CD14-positive monocyte (primary cell): ENCODE data around the gene GJB6. TPM values are rescaled to one million over a fixed set of nuclear protein-coding genes. Genes with fewer than 3 reads are reported as not detected.

Source experiments
- DNase-seq, 3 donors: peaks; one replicate each; pipeline ENCODE4 v3.0.0-alpha.2; 2011 to 2022
- H2AFZ ChIP-seq: 2 replicates; pipeline ENCODE4 v1.6.0; 2012; ENCODE audit warnings: mild to moderate bottlenecking, low read depth, low read length, inconsistent platforms; ENCODE audit not compliant: insufficient read depth, poor library complexity, severe bottlenecking
- H3K27ac ChIP-seq, 2 donors: 1 replicate in 1 of 2; 2 replicates in 1 of 2; pipeline ENCODE4 v1.5.1; 2012 to 2013; ENCODE audit warnings: low read length in 2 of 2, control low read depth in 1 of 2, inconsistent platforms in 1 of 2, low read depth in 1 of 2, mild to moderate bottlenecking in 1 of 2
- H3K27me3 ChIP-seq, 2 donors: one replicate each; pipeline versions ENCODE4 v1.6.0 to v1.6.1; 2011 to 2013; ENCODE audit warnings: low read length in 2 of 2; ENCODE audit not compliant: control insufficient read depth in 2 of 2, insufficient read depth in 2 of 2
- H3K36me3 ChIP-seq, 2 donors: replicated peaks in 1 of 2; 1 replicate in 1 of 2; 2 replicates in 1 of 2; pipeline versions ENCODE4 v1.5.1 to v1.6.1; 2012 to 2013; ENCODE audit warnings: low read length in 2 of 2, control low read depth in 1 of 2, inconsistent platforms in 1 of 2, mild to moderate bottlenecking in 1 of 2; ENCODE audit not compliant: insufficient read depth in 2 of 2, control insufficient read depth in 1 of 2
- H3K4me1 ChIP-seq, 2 donors: 1 replicate in 1 of 2; 2 replicates in 1 of 2; pipeline versions ENCODE4 v1.5.1 to v1.6.1; 2012 to 2013; ENCODE audit warnings: low read length in 2 of 2, control low read depth in 1 of 2, inconsistent platforms in 1 of 2, mild to moderate bottlenecking in 1 of 2, moderate library complexity in 1 of 2; ENCODE audit not compliant: insufficient read depth in 2 of 2, control insufficient read depth in 1 of 2
- H3K4me2 ChIP-seq: replicated peaks from 2 replicates; pipeline ENCODE3; 2012; ENCODE audit warnings: low read length, moderate library complexity, mild to moderate bottlenecking; ENCODE audit not compliant: poor library complexity, severe bottlenecking; ENCODE audit errors: extremely low read depth
- H3K4me3 ChIP-seq, 3 experiments: fragments of 200-600 bp in 1 of 3; sonication (generic) in 1 of 3; replicated peaks in 1 of 3; 1 replicate in 2 of 3; 2 replicates in 1 of 3; pipeline ENCODE4 v1.5.1; 2011 to 2013; ENCODE audit warnings: low read length in 3 of 3, mild to moderate bottlenecking in 3 of 3, control low read depth in 2 of 3, low read depth in 2 of 3, inconsistent platforms in 1 of 3, moderate library complexity in 1 of 3
- H3K79me2 ChIP-seq: 2 replicates; pipeline ENCODE4 v1.6.0; 2012; ENCODE audit warnings: mild to moderate bottlenecking, control low read depth, inconsistent platforms, low read length, moderate library complexity; ENCODE audit not compliant: insufficient read depth
- H3K9ac ChIP-seq: 2 replicates; pipeline ENCODE4 v1.6.0; 2017; ENCODE audit warnings: low read length, mild to moderate bottlenecking; ENCODE audit not compliant: insufficient read depth, poor library complexity, severe bottlenecking
- H3K9me3 ChIP-seq, 2 donors: replicated peaks in 1 of 2; 1 replicate in 1 of 2; 2 replicates in 1 of 2; pipeline versions ENCODE4 v1.5.1 to v1.6.1; 2012 to 2013; ENCODE audit warnings: low read length in 2 of 2, control low read depth in 1 of 2; ENCODE audit not compliant: control insufficient read depth in 1 of 2, insufficient read depth in 1 of 2
- H4K20me1 ChIP-seq: 2 replicates; pipeline ENCODE4 v1.6.0; 2012; ENCODE audit warnings: mild to moderate bottlenecking, low read length, control low read depth, moderate library complexity; ENCODE audit not compliant: insufficient read depth
- H3K27ac Mint-ChIP-seq, 7 donors: one replicate each; pipeline ENCODE4 v1.8.0; 2020; ENCODE audit warnings: mild to moderate bottlenecking in 7 of 7, mixed read lengths in 7 of 7, moderate library complexity in 6 of 7, inconsistent platforms in 2 of 7
- H3K27me3 Mint-ChIP-seq, 3 donors: one replicate each; pipeline ENCODE4 v1.8.0; 2021 to 2022; ENCODE audit warnings: low read depth in 3 of 3, mild to moderate bottlenecking in 3 of 3, mixed read lengths in 3 of 3, moderate library complexity in 3 of 3, inconsistent platforms in 1 of 3
- H3K36me3 Mint-ChIP-seq, 2 donors: one replicate each; pipeline ENCODE4 v1.8.0; 2020; ENCODE audit warnings: mixed read lengths in 2 of 2, inconsistent platforms in 1 of 2, mild to moderate bottlenecking in 1 of 2
- H3K4me1 Mint-ChIP-seq: one replicate; pipeline ENCODE4 v1.8.0; 2020; ENCODE audit warnings: mild to moderate bottlenecking, mixed read lengths
- H3K4me3 Mint-ChIP-seq, 2 donors: one replicate each; pipeline ENCODE4 v1.8.0; 2020; ENCODE audit warnings: mild to moderate bottlenecking in 2 of 2, mixed read lengths in 2 of 2, moderate library complexity in 1 of 2
- H3K9me3 Mint-ChIP-seq, 7 donors: one replicate each; pipeline ENCODE4 v1.8.0; 2020 to 2022; ENCODE audit warnings: mixed read lengths in 7 of 7, mild to moderate bottlenecking in 6 of 7, moderate library complexity in 6 of 7, inconsistent platforms in 2 of 7
- CTCF ChIP-seq: fragments of 200-600 bp; IDR thresholded peaks from one replicate; pipeline ENCODE4 v1.8.0; 2022; ENCODE audit warnings: antibody characterized with exemption, mild to moderate bottlenecking
- WGBS: methylation state at CpG from one replicate; pipeline ENCODE4 v1.1.5; 2013; ENCODE audit warnings: missing lambda C conversion rate; ENCODE audit not compliant: insufficient coverage; 5-methylcytosine and 5-hydroxymethylcytosine counted together
- intact Hi-C, 2 donors: fragments of 100-400 bp; cut with micrococcal nuclease; formaldehyde crosslinking; loops; one replicate each; pipeline versions ENCODE4 v1.15.0 to v1.15.1; 2023
- polyA plus RNA-seq, 3 donors: library from polyadenylated mRNA; depleted of rRNA in 1 of 3; unstranded in 2 of 3; stranded (reverse) in 1 of 3; fragments of 300-500 nt in 2 of 3; fragments of >200 nt in 1 of 3; fragmentation: Illumina TruSeq in 2 of 3; gene quantifications; 1 replicate in 2 of 3; 2 replicates in 1 of 3; pipeline ENCODE4 v1.2.3, GENCODE V29; 2012 to 2021

Gene GJB6
- polyA plus RNA-seq, 3 donors, result 0.32 TPM; not detected in 2

GRCh38 chr13:20249913-20250312, 17.8 kb upstream of the GJB6 start:
- no peak overlapping the region for H3K4me2 ChIP-seq
- WGBS, result no CpG with 5 or more reads among the region's 5 CpGs
- Mint-ChIP-seq H3K4me3 (no peak overlapping the region), H3K27ac (no peak overlapping the region), H3K9me3 (peaks cover 0 to 1% (median 0%) of the 10 kb centered on the region in 7 donors), H3K36me3 (no peaks in the 10 kb centered on the region), H3K4me1 (no peaks in the 10 kb centered on the region), H3K27me3 (peaks cover 5 to 10% (median 9%) of the 10 kb centered on the region in 3 donors)
- intact Hi-C loops, result no loop called here
- no peaks in the 10 kb centered on the region for H3K79me2 ChIP-seq
- no peaks in the 10 kb centered on the region for H3K36me3 ChIP-seq
- no peak for DNase-seq
- H3K4me3 ChIP-seq, result no peak overlapping the region
- peaks cover 0 to 4% of the 10 kb centered on the region in 2 donors for H3K27me3 ChIP-seq
- no peak overlapping the region for H2AFZ ChIP-seq
- no peaks in the 10 kb centered on the region for H3K9me3 ChIP-seq
- H3K27ac ChIP-seq, result no peak overlapping the region
- TF ChIP-seq CTCF, result no peak
- H3K4me1 ChIP-seq, result no peaks in the 10 kb centered on the region
- no peak overlapping the region for H3K9ac ChIP-seq
- no peaks in the 10 kb centered on the region for H4K20me1 ChIP-seq

DNA sequence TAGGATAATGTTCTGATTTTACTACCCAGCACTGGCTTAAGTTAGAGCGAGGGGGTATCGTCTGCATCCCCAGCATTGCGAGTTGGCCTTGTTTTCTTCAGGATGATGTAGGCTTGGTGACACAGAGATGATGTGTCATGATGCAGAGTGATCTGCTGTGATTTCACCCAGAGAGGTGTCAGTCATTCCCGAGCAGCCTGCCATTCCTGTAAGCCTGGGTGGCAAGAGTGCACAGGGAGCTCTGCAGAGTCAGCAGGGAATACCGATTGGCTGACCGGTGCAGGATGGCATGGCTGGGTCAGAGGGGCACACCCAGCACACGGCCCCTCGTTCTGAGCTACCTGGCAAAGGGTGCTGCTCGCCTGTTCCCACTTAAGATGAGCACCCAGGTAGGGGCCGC, 15.8 kb upstream of the GJB6 start:
- no peak for TF ChIP-seq CTCF
- 100% methylated on average over 9 of the region's 10 CpGs for WGBS
- Mint-ChIP-seq H3K36me3 (no peaks in the 10 kb centered on the region), H3K9me3 (peaks cover 0 to 10% (median 3%) of the 10 kb centered on the region in 7 donors), H3K4me3 (no peak overlapping the region), H3K4me1 (peaks cover 4% of the 10 kb centered on the region), H3K27me3 (peaks cover 5 to 10% (median 9%) of the 10 kb centered on the region in 3 donors), H3K27ac (no peak overlapping the region)
- H3K9ac ChIP-seq, result no peak overlapping the region
- no peak overlapping the region for H3K4me3 ChIP-seq
- H3K27ac ChIP-seq, result no peak overlapping the region
- no peaks in the 10 kb centered on the region for H3K36me3 ChIP-seq
- intact Hi-C loops, result no loop called here
- no peak for DNase-seq
- H3K4me2 ChIP-seq, result no peak overlapping the region
- H4K20me1 ChIP-seq, result no peaks in the 10 kb centered on the region
- no peaks in the 10 kb centered on the region for H3K9me3 ChIP-seq
- H2AFZ ChIP-seq, result no peak overlapping the region
- no peaks in the 10 kb centered on the region for H3K27me3 ChIP-seq
- H3K79me2 ChIP-seq, result no peaks in the 10 kb centered on the region
- no peaks in the 10 kb centered on the region for H3K4me1 ChIP-seq
